OCI-LY1 (cell line): ENCODE results near the gene MME.

Experiments used
- H2AFZ ChIP-seq: fragments of 200-600 bp; sonication (generic), shearing (Covaris generic); 2 replicates; pipeline ENCODE4 v1.6.0; 2014; ENCODE audit warnings: antibody characterized with exemption, mild to moderate bottlenecking, low read length
- H3F3A ChIP-seq: fragments of 200-600 bp; sonication (generic), shearing (Covaris generic); 2 replicates; pipeline ENCODE4 v1.6.0; 2014; ENCODE audit warnings: mild to moderate bottlenecking, antibody characterized with exemption, low read length, moderate library complexity; ENCODE audit not compliant: insufficient read depth
- H3K27ac ChIP-seq: fragments of 200-600 bp; sonication (generic); 2 replicates; pipeline ENCODE4 v1.5.1; 2014; ENCODE audit warnings: low read length, mixed run types, mild to moderate bottlenecking, low read depth; ENCODE audit not compliant: poor library complexity, severe bottlenecking
- H3K27me3 ChIP-seq: fragments of 200-600 bp; sonication (generic); 2 replicates; pipeline ENCODE4 v1.6.0; 2014; ENCODE audit warnings: antibody characterized with exemption, mild to moderate bottlenecking, low read length, moderate library complexity; ENCODE audit not compliant: insufficient read depth
- H3K36me3 ChIP-seq: fragments of 200-600 bp; sonication (generic); 2 replicates; pipeline ENCODE4 v1.6.1; 2014; ENCODE audit warnings: mild to moderate bottlenecking, antibody characterized with exemption, low read length, moderate library complexity, mixed read lengths; ENCODE audit not compliant: insufficient read depth
- H3K4me1 ChIP-seq: fragments of 200-600 bp; sonication (generic); 2 replicates; pipeline ENCODE4 v1.5.1; 2014; ENCODE audit warnings: mild to moderate bottlenecking, low read length, moderate library complexity; ENCODE audit not compliant: insufficient read depth, severe bottlenecking
- H3K4me2 ChIP-seq: fragments of 200-600 bp; sonication (generic), shearing (Covaris generic); 2 replicates; pipeline ENCODE4 v1.6.1; 2014; ENCODE audit warnings: low read length
- H3K4me3 ChIP-seq: fragments of 200-600 bp; sonication (generic); 2 replicates; pipeline ENCODE4 v1.5.1; 2014; ENCODE audit warnings: low read length, low read depth, mild to moderate bottlenecking, mixed read lengths; ENCODE audit not compliant: poor library complexity, severe bottlenecking
- H3K79me2 ChIP-seq: fragments of 200-600 bp; shearing (Covaris generic); 2 replicates; pipeline ENCODE4 v1.6.1; 2016; ENCODE audit warnings: mixed run types, low read length, mixed read lengths; ENCODE audit not compliant: insufficient read depth
- H3K9ac ChIP-seq: fragments of 200-600 bp; sonication (generic), shearing (Covaris generic); 2 replicates; pipeline ENCODE4 v1.6.1; 2014; ENCODE audit warnings: mild to moderate bottlenecking, low read length, mixed read lengths
- H3K9me2 ChIP-seq: fragments of 200-600 bp; sonication (generic), shearing (Covaris generic); 2 replicates; pipeline ENCODE4 v1.6.1; 2014; ENCODE audit warnings: low read depth, mild to moderate bottlenecking, low read length, mixed read lengths
- H3K9me3 ChIP-seq: fragments of 200-600 bp; shearing (Covaris generic); 2 replicates; pipeline ENCODE4 v1.6.1; 2014; ENCODE audit warnings: low read length, mixed read lengths
- H4K20me1 ChIP-seq: fragments of 200-600 bp; sonication (generic), shearing (Covaris generic); 2 replicates; pipeline ENCODE4 v1.6.0; 2016; ENCODE audit warnings: mild to moderate bottlenecking, low read length; ENCODE audit not compliant: insufficient read depth
- EZH2 ChIP-seq: fragments of 200-600 bp; sonication (generic), shearing (Covaris generic); IDR thresholded peaks from 2 replicates; pipeline ENCODE4 v1.8.0; 2017; ENCODE audit warnings: borderline replicate concordance, mixed run types, mild to moderate bottlenecking, antibody characterized with exemption, low read length, moderate library complexity, mixed read lengths
- TF ChIP-seq, protein P1 (sequence below): fragments of 200-600 bp; sonication (generic), shearing (Covaris generic); IDR thresholded peaks from 2 replicates; pipeline ENCODE4 v1.5.1; 2017; ENCODE audit warnings: mild to moderate bottlenecking, antibody characterized with exemption, low read length, moderate library complexity, mixed read lengths

MME gene

DNA sequence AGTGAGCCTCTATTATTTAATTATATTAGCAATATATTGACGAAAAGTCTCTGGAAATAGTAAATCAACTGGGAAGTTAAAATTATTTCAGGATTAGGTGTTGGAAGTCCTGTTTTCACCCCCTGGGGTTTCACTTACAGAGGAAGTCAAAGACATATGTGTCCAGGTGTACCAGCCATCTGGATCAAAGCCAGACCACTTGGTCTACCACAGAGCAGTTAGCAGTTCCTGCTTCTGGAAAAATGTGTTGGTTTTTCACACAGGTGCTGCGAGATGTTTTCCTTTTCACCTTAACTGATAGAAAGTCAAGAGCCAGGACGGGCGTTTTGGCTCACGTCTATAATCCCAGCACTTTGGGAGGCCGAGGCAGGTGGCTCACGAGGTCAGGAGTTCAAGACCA, 13.1 kb downstream of the MME start:
- H3K4me2 ChIP-seq: peak overlapping the region; percentile 43; the same call in 1 of the 2 replicates
- peak overlapping the region; percentile 44; the same call in 1 of the 2 replicates for H3K9ac ChIP-seq
- peaks cover 92% of the 10 kb centered on the region for H3K36me3 ChIP-seq
- H3F3A ChIP-seq: peaks cover 11% of the 10 kb centered on the region; the same call in 1 of the 2 replicates
- no peaks in the 10 kb centered on the region for H3K9me2 ChIP-seq
- no peak overlapping the region for H3K4me3 ChIP-seq
- peaks cover 65% of the 10 kb centered on the region for H3K4me1 ChIP-seq
- peaks cover 36% of the 10 kb centered on the region for H3K79me2 ChIP-seq
- H3K9me3 ChIP-seq: peaks cover 9% of the 10 kb centered on the region; the same call in 1 of the 2 replicates
- no peaks in the 10 kb centered on the region for H3K27me3 ChIP-seq
- H3K27ac ChIP-seq: peak overlapping the region; percentile 91
- H4K20me1 ChIP-seq: no peaks in the 10 kb centered on the region
- H2AFZ ChIP-seq: no peak overlapping the region
- TF ChIP-seq, protein P1, sequence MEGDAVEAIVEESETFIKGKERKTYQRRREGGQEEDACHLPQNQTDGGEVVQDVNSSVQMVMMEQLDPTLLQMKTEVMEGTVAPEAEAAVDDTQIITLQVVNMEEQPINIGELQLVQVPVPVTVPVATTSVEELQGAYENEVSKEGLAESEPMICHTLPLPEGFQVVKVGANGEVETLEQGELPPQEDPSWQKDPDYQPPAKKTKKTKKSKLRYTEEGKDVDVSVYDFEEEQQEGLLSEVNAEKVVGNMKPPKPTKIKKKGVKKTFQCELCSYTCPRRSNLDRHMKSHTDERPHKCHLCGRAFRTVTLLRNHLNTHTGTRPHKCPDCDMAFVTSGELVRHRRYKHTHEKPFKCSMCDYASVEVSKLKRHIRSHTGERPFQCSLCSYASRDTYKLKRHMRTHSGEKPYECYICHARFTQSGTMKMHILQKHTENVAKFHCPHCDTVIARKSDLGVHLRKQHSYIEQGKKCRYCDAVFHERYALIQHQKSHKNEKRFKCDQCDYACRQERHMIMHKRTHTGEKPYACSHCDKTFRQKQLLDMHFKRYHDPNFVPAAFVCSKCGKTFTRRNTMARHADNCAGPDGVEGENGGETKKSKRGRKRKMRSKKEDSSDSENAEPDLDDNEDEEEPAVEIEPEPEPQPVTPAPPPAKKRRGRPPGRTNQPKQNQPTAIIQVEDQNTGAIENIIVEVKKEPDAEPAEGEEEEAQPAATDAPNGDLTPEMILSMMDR: no peak
- no peak for TF ChIP-seq EZH2

DNA sequence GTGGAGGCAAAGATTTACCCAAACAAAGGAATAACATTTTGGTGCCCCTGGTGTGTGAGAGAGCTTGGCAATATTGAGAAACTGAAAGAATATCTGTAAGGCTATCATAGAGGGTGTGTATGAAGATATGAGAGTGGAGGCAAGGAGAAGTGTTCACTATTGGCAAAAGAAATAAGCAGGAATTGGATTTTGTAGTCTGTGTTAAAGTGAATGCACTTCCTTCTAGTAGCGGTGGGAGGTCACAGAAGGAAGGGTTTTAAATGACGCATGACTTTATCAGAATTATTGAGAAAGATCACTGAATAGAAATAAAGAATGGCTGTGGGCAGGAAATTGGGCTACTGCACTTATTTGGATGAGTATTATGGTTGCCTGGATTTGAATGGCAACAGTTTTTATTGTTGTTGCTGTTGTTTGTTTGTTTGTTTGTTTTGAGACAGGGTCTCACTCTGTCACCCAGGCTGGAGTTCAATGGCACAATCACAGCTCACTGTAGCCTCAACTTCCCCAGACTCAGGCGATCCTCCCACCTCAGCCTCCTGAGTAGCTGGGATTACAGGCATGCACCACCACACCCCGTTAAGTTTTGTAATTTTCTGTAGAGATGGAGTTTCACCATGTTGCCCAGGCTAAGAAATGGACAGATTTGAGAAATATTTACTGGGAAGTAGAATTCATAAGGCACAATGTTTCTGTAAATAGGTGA, 16.3 kb downstream of the MME start:
- H3K9me3 ChIP-seq: peaks cover 17% of the 10 kb centered on the region
- peak overlapping the region; percentile 22 for H3K27ac ChIP-seq
- no peaks in the 10 kb centered on the region for H3K9me2 ChIP-seq
- no peak overlapping the region for H3K4me2 ChIP-seq
- peaks cover 42% of the 10 kb centered on the region for H3K4me1 ChIP-seq
- H3K4me3 ChIP-seq: no peak overlapping the region
- TF ChIP-seq EZH2: no peak
- TF ChIP-seq, protein P1: no peak
- H3F3A ChIP-seq: peaks cover 7% of the 10 kb centered on the region; the same call in 1 of the 2 replicates
- H3K9ac ChIP-seq: no peak overlapping the region
- no peaks in the 10 kb centered on the region for H4K20me1 ChIP-seq
- H2AFZ ChIP-seq: no peak overlapping the region
- H3K79me2 ChIP-seq: peaks cover 47% of the 10 kb centered on the region
- H3K36me3 ChIP-seq: peaks cover 93% of the 10 kb centered on the region
- no peaks in the 10 kb centered on the region for H3K27me3 ChIP-seq

DNA sequence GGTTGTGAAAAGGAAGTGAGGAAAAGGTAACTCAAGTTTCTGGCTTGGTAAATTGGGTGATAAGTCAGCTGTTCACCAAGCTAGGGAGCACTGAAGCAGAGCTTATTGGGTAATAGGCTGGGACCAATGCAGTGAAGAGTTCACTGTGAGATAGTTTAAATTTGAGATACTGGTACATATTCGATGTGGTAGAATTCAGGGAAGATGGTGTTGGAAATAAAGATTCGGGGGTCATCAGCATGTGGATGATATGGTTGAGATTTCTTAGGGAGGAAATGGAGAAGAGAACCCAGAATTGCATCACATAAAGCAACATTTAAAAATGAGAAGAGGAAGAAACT, 16.9 kb downstream of the MME start:
- no peak for TF ChIP-seq EZH2
- TF ChIP-seq, protein P1: no peak
- Histone ChIP-seq H3F3A (peaks cover 7% of the 10 kb centered on the region; the same call in 1 of the 2 replicates), H3K27me3 (no peaks in the 10 kb centered on the region), H3K36me3 (peaks cover 92% of the 10 kb centered on the region), H3K4me3 (no peak overlapping the region), H3K9me3 (peaks cover 17% of the 10 kb centered on the region), H3K9me2 (no peaks in the 10 kb centered on the region), H2AFZ (no peak overlapping the region), H4K20me1 (no peaks in the 10 kb centered on the region), H3K9ac (no peak overlapping the region), H3K27ac (peak overlapping the region; percentile 22), H3K4me2 (no peak overlapping the region), H3K4me1 (peaks cover 41% of the 10 kb centered on the region), H3K79me2 (peaks cover 52% of the 10 kb centered on the region)
